Amniotic stem cell (primary cell): Measurements from ENCODE around the gene ATP12A.
"Not testable (repeated sequence)": the region's sequence is repeated elsewhere in the genome, so short reads cannot be mapped to it uniquely, and the experiment has no call there.

Experiments used
- DNase-seq: peaks from one replicate; lab custom pipeline; 2025; lab: John Stamatoyannopoulos, UW

The ATP12A gene

GRCh38 chr13:24730873-24731567 lies 50.8 kb downstream of the ATP12A start:
- not testable (repeated sequence) for DNase-seq

- DNase-seq = no peak
These were observed 54.7 kb downstream of the ATP12A start for GRCh38 chr13:24734950-24735349.

GRCh38 chr13:24737042-24737441 lies 56.8 kb downstream of the ATP12A start:
- DNase-seq = no peak

GRCh38 chr13:24738366-24738847 lies 58.2 kb downstream of the ATP12A start:
- no peak for DNase-seq

- DNase-seq = no peak
These were observed 60.0 kb downstream of the ATP12A start for GRCh38 chr13:24740014-24740890.

- no peak for DNase-seq
These were observed 60.9 kb downstream of the ATP12A start for GRCh38 chr13:24741016-24741662.

- no peak for DNase-seq
These were observed 61.6 kb downstream of the ATP12A start for GRCh38 chr13:24741791-24742190.

- DNase-seq = no peak
These were observed 62.1 kb downstream of the ATP12A start for GRCh38 chr13:24742294-24742693.

- DNase-seq = no peak
These were observed 62.8 kb downstream of the ATP12A start for GRCh38 chr13:24742977-24743376.

GRCh38 chr13:24744247-24744646 lies 64.0 kb downstream of the ATP12A start:
- no peak for DNase-seq

- DNase-seq = no peak
These were observed 65.3 kb downstream of the ATP12A start for GRCh38 chr13:24745516-24745860.

GRCh38 chr13:24745861-24746617 lies 65.8 kb downstream of the ATP12A start:
- no peak for DNase-seq

- DNase-seq = no peak
These were observed 66.5 kb downstream of the ATP12A start for GRCh38 chr13:24746618-24747247.

- DNase-seq = no peak
These were observed 67.2 kb downstream of the ATP12A start for GRCh38 chr13:24747248-24748060.

- DNase-seq = no peak
These were observed 67.8 kb downstream of the ATP12A start for GRCh38 chr13:24748061-24748400.

- DNase-seq = no peak
These were observed 79.0 kb downstream of the ATP12A start for GRCh38 chr13:24759197-24759596.
